ENCODE results near the gene KCNQ5.
"Not testable (repeated sequence)": the region's sequence is repeated elsewhere in the genome, so short reads cannot be mapped to it uniquely, and the experiment has no call there.

KCNQ5 gene

GRCh38 chr6:72966628-72967280 is 344.9 kb downstream of the KCNQ5 start:
- no peak for DNase-seq

- DNase-seq, result no peak
These were observed 345.5 kb downstream of the KCNQ5 start for GRCh38 chr6:72967329-72967728.

- DNase-seq, result no peak
These were observed 346.8 kb downstream of the KCNQ5 start for GRCh38 chr6:72968704-72969103.

GRCh38 chr6:72969666-72970065 is 347.8 kb downstream of the KCNQ5 start:
- no peak for DNase-seq

GRCh38 chr6:72972579-72972978 is 350.7 kb downstream of the KCNQ5 start:
- no peak for DNase-seq

- no peak for DNase-seq
These were observed 352.4 kb downstream of the KCNQ5 start for GRCh38 chr6:72974276-72974675.

- no peak for DNase-seq
These were observed 353.5 kb downstream of the KCNQ5 start for GRCh38 chr6:72975352-72975752.

- DNase-seq, result no peak
These were observed 354.6 kb downstream of the KCNQ5 start for GRCh38 chr6:72976484-72976883.

GRCh38 chr6:72977114-72977513 is 355.2 kb downstream of the KCNQ5 start:
- no peak for DNase-seq

- DNase-seq, result not testable (repeated sequence)
These were observed 356.9 kb downstream of the KCNQ5 start for GRCh38 chr6:72978808-72979207.

GRCh38 chr6:72984189-72984831 is 362.4 kb downstream of the KCNQ5 start:
- not testable (repeated sequence) for DNase-seq

GRCh38 chr6:72984981-72985665 is 363.3 kb downstream of the KCNQ5 start:
- DNase-seq, result no peak

- DNase-seq, result no peak
These were observed 365.4 kb downstream of the KCNQ5 start for GRCh38 chr6:72987301-72987700.

GRCh38 chr6:72999995-73000394 is 378.1 kb downstream of the KCNQ5 start:
- no peak for DNase-seq

- DNase-seq, result no peak
These were observed 378.6 kb downstream of the KCNQ5 start for GRCh38 chr6:73000460-73000859.

- DNase-seq, result no peak
These were observed 380.7 kb downstream of the KCNQ5 start for GRCh38 chr6:73002588-73002987.

- DNase-seq, result no peak
These were observed 381.4 kb downstream of the KCNQ5 start for GRCh38 chr6:73003302-73003701.

GRCh38 chr6:73004231-73004630 is 382.4 kb downstream of the KCNQ5 start:
- no peak for DNase-seq

- DNase-seq, result no peak
These were observed 383.0 kb downstream of the KCNQ5 start for GRCh38 chr6:73004861-73005260.

- DNase-seq, result no peak
These were observed 384.3 kb downstream of the KCNQ5 start for GRCh38 chr6:73006146-73006545.

- no peak for DNase-seq
These were observed 390.1 kb downstream of the KCNQ5 start for GRCh38 chr6:73011945-73012344.

- no peak for DNase-seq
These were observed 395.6 kb downstream of the KCNQ5 start for GRCh38 chr6:73017476-73017875.

GRCh38 chr6:73024598-73024997 is 402.7 kb downstream of the KCNQ5 start:
- DNase-seq, result no peak

GRCh38 chr6:73027691-73028090 is 405.8 kb downstream of the KCNQ5 start:
- DNase-seq, result no peak
